Measurements from ENCODE around the gene SUGCT. TPM values are rescaled to one million over a fixed set of nuclear protein-coding genes. Genes with fewer than 3 reads are reported as not detected.

SUGCT gene
- polyA plus RNA-seq, 3 donors: 12.9 to 16.3 (median 13.0) TPM

DNA sequence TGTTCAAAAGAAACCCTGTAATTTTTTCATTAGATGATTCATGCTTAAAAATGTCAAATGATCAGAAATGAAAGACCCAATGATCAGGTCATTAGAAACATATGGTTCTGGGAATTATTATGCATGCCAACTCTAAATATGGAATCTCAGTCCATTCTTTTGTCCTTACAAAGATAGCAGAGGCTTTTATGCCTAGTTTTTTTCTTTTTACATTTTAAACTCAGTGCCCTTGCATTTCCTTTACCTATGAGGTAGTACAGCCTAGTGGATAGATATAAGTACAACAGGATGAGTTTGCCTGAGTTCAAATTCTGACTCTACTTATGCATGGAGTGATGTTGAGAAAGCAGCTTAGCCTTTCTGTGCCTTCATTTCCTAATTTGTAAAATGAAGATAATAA lies 392.9 kb downstream of the SUGCT start:
- DNase-seq (ENCODE audit: extremely low read depth in 1 of 11, low read depth in 9 of 11, low spot score in 4 of 11): no peak

DNA sequence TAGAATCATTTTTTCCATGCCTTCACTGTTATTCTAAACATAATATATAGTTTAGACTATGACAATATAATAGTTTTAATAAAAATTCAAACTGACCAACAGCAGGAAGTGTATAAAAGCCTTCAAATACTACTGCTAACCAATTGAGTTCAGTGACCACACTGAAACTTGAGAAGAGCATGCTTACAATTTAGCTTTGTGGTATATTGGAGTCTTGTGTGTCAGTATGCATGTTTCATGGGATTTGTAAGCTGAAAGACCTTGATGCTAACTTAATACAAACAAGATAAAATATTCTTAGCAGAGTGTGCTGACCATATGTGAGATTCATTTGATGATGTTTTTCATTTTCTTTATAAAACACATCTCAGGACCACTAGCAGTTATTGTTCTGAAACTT lies 395.5 kb downstream of the SUGCT start:
- DNase-seq (ENCODE audit: extremely low read depth in 1 of 11, low read depth in 9 of 11, low spot score in 4 of 11): no peak

DNA sequence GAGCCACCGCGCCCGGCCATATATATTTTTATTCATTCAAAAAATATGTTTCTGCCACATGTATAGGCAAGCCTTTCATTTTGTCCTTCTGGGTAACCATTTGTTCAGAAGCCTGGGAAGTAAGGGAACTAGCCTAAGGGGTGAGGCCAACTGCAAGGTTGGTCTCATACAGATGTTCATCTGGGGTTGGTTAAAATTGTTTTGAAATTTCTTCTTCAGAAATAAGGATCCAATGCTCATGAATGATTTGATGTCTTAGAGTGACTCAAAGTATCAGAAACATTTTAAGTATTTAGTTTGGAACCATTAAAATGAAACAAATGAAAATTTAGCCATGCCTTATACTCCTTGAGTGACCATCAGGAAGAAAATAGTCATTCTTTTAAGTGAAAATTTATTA lies 397.2 kb downstream of the SUGCT start:
- DNase-seq (ENCODE audit: extremely low read depth in 1 of 11, low read depth in 9 of 11, low spot score in 4 of 11): no peak

DNA sequence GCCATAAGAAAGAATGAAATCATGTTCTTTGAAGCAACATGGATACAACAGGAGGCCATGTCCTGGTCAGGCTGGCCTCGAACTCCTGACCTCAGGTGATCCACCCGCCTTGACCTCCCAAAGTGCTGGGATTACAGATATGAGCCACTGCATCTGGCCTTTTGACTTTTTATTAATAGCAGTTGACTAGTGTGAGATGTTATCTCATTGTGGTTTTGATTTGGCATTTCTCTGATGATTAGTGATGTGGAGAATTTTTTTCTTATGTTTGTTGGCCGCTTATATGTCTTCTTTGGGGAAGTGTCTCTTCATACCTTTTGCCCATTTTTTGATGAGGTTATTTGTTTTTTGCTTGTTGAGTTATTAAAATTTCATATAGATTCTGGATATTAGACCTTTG lies 400.9 kb downstream of the SUGCT start:
- DNase-seq (ENCODE audit: extremely low read depth in 1 of 11, low read depth in 9 of 11, low spot score in 4 of 11): no peak

DNA sequence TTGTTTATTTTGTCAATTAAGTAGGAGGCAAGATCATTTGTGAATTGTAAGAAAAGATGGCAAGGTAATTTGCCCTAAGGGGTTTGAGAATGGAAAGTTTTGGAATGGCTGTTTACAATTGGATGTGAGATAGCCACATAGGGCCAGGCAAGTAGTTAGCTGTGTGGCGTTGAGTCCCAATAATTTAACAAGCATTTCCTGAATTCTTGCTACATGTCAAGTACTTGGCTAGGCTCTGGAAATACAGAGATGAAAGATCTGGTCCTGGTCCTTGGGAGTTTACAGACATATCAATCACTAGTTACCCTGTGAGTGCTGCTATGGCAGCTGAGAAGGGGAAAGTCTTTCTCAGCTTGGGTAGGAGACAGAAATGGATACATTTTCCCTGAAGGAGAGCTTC lies 401.6 kb downstream of the SUGCT start:
- no peak for DNase-seq (ENCODE audit: extremely low read depth in 1 of 11, low read depth in 9 of 11, low spot score in 4 of 11)

DNA sequence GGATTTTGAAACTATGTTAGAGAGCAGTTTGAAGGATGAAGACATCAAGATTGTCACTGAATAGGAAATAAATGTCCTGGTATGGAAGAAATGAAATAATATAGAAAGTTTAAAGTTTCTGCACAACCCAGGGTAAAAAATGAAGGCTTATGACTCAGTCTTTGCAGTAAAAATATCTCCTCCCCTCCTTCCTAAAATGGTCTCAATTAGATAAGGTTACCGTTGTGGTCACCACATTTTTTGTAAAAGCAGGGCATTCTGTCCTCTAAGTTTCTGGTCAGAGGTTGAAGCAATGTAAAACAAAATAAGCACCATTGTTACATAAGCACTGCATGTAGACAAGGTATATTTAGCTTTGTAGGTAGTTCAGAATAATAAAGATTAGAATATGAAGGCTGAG lies 403.5 kb downstream of the SUGCT start:
- DNase-seq (ENCODE audit: extremely low read depth in 1 of 11, low read depth in 9 of 11, low spot score in 4 of 11): no peak

DNA sequence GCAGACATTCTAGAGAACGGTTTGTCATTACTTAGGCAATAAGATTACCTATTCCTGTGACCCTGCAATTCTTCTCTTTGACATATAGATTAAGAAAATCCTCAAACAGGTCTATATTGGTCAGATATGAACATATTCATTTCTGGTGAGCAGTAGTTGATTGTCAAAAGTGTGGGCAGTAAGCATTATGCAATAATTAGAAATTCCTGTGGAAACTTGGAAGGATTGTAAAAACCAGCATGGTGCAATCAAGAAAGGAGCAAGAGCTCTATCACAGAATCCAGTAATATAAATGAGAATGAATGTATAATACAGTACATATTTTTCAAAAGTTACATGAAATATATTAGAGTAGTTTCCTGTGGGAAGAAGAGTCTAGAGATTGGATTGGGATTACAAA lies 406.5 kb downstream of the SUGCT start:
- no peak for DNase-seq (ENCODE audit: extremely low read depth in 1 of 11, low read depth in 9 of 11, low spot score in 4 of 11)

DNA sequence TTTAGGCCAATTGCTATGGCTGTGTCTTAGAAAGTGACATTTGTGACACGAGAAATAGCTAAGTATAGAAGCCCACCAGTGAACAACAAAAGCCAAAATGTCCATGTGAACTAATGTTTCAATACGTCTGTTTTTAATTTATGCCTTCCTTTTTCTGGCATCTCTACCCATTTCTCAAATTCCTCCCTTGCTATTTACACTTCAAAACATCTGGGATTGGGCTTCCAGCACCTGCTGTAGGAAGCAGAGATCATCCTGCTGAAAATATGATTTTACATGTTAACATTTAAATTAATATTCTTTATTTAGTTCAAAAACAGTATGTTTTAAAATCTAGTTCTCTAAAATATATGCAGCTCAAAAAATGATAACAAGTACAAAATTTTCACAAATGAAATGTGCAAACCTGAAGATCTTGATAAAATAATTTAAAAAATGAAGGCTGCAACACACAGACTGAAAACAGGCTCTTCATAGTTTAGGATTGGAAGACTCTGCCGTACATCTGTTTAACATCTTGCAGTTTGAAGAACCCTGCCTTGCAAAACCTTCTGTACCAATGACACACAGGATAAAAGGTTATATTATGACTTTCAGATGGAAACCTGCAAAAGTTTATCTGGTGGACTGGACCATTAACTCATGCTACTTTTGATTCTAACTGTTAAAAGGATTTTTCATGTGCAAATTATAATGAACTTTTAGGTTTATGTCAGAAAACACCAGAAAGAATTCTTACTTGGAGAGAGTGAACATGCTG lies 408.4 kb downstream of the SUGCT start:
- DNase-seq (ENCODE audit: extremely low read depth in 1 of 11, low read depth in 9 of 11, low spot score in 4 of 11): no peak

DNA sequence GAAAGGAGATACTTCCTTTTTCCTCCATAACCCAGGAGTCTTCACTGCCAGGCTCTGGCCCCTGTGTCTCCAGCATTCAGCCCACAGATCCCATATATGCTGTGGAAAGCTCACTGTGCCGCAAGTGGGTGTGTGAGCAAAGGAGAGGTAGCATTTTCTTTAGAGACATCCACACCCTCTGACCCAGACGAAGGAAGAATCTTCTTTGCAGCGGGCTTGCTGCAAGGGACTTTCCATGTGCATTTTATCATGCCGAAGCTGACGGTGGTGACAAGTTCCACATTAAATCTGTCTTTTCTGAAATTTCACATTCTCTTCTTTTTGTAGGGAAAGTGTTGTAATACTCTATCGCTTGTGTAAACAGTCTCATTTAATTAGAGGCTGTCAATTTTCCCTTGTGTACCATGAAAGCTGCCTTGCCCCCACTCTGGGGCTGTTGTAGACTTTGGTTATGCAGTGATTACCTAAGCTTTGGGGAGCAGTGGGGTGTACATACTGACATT lies 409.5 kb downstream of the SUGCT start:
- peak in 1 of 11 donors; percentile 20 for DNase-seq (ENCODE audit: extremely low read depth in 1 of 11, low read depth in 9 of 11, low spot score in 4 of 11)

DNA sequence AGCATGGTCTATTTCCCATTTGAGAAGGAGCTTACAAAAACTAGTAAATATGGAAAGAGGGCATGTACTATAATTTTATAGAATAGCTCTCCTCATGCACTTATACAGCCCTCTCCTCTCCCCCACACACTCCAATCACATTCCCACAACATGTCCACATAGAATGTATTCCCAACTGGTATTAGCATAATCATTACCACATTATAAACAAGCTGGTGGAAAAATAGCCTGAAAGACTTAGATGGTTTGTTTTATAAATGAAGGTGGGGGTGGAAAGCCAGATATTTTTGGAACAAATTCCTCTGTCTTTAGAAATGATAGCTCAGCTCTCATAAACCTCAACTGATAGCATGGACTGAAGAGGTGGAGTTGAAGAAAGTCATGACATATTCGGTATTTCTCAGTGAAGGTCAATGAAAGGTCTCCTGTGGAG lies 410.1 kb downstream of the SUGCT start:
- DNase-seq (ENCODE audit: extremely low read depth in 1 of 11, low read depth in 9 of 11, low spot score in 4 of 11): no peak

DNA sequence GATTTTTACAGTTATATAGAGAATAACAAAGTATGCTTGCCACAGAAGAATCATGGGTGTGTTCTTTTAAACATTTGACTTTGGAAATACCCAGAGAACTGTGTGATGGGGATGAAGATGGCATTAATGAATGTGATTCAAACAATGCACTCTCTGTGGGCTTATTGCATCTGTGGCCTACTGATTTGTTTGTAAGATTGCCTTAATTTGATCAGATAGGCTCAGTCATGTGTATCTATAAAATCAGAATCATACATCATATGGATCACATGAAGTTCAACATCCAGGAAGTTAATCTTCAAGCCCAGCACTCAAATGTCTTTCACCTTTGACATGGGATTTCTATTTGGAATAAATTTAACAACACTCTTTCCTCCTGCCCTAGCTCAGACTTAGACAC lies 410.9 kb downstream of the SUGCT start:
- DNase-seq (ENCODE audit: extremely low read depth in 1 of 11, low read depth in 9 of 11, low spot score in 4 of 11): no peak

DNA sequence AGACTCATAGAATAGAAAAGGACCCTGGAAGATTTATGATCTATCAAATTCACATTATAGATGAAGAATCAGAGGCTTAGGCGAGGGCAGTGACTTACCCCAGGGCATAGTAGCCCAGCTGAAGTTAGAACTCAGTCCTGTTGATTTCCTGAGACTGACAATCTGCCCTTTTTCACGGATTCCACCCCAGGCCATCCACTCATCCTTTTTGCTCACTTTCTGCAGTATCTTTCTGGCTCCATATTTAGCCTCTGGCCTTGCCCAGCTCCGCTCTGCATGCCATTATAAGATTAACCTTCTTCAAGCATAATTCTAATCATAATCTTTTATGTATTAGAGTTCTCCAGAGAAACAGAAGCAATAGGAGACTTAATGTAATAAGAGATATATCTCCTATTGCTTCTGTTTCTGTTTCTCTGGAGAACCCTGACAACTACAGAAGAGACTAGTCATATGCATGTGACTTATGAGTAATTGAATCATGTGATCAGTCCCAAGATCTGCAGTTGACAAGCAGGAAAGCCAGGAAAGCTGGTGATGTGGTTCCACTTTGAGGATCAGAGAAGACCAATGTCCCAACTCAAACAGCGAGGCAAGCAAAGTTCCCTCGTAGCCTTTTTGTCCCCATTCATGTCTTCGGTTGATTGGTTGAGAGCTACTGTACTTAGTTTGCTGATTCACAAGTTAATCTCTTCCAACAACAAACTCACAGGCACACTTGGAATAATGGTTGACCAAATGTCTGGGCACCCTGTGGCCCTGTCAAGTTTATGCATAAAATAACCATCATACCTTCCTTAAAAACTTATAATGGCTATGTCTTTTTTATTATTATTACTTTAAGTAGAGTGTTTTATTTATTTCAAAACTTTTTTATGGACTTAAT lies 412.1 kb downstream of the SUGCT start:
- DNase-seq (ENCODE audit: extremely low read depth in 1 of 11, low read depth in 9 of 11, low spot score in 4 of 11): no peak

DNA sequence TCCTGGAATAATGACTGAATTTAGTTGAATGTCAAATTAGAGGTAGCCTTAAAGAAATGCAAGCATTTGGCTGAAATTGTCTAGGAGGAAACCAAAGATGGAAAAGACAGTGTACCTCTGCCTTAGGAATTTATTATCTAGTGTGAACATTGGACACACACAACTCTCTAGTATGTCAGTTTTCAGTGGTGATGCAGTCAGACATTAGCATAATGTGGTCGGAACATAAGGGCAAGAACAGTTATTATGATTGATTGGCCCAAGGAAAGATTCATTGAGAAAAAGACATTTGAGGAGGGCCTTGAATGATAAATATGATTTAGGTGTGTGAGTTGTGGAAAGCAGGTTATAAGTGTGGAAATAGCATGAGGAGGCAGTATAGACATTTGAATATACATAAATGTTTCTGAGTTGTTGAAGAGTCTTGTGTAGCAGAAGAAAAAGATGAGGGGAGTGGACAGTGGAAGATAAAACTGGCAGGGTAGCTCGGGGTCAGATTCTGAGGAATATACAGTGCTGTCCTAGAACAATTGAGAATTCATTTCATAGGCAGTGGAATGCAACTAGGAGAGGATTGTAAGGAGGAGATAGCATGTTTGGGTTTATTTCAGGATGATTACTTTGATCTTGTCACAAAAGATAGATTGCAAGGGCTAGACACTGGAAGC lies 414.7 kb downstream of the SUGCT start:
- DNase-seq (ENCODE audit: extremely low read depth in 1 of 11, low read depth in 9 of 11, low spot score in 4 of 11): no peak

DNA sequence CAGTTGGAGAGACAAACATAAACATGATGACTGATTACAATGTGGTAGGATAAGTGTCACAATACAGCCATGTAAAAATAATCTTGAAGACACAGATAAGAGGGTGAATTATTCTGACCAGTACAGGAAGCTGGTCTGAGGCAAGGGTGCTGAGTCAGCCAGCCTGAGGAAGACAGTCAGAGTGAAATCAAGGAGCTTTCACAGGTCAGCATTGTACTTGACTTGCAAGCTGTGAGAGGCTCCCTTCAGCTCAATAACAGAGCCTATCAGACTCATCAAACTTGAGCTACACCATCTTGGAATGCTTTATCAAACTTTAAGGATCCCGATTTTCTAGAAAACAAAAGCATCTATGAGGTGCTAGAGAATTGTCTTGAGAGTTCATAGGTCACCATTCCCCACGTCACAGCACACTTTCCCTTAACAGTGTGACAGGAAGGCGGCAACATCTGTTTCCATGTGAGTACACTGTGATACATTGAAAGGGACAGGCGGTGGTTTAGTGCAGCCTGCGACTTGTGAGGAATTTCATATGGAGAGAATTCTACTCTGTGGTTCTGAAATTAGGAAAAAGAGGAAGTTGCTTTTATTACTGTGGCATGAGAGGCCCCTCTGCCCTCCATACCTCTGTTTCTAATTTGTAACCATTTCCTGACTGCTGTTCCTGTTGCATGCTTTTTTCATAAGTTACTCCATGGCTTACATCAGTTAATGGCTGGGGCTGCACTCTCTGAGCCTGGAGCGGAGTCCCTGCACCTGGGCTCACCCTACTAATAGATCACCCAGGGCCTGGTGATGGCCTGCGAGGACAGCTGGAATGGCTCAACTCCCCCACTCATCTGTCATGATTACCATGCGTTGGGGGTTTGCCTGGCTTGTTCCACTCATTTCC lies 417.1 kb downstream of the SUGCT start:
- DNase-seq (ENCODE audit: extremely low read depth in 1 of 11, low read depth in 9 of 11, low spot score in 4 of 11): peak in 2 of 11 donors; percentile 24 to 30

DNA sequence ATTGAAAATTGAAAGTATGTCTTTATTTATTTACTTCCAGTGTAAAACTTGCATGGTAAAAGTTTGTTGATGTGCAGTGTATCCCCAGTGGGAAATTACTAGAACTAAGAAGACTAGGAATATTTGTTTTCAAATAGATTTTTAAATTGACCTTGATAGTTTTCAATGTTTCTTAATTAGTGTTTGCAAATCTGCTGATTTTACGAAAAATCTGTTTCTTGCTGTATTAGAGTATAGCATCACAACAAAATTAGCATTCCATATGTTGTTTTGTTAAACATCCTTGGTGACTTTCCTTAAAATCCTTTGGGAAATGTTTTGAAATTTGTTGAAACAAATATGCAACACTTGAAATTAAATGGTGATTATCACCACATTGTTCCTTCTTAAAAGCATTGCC lies 425.9 kb downstream of the SUGCT start:
- DNase-seq (ENCODE audit: extremely low read depth in 1 of 11, low read depth in 9 of 11, low spot score in 4 of 11): no peak

DNA sequence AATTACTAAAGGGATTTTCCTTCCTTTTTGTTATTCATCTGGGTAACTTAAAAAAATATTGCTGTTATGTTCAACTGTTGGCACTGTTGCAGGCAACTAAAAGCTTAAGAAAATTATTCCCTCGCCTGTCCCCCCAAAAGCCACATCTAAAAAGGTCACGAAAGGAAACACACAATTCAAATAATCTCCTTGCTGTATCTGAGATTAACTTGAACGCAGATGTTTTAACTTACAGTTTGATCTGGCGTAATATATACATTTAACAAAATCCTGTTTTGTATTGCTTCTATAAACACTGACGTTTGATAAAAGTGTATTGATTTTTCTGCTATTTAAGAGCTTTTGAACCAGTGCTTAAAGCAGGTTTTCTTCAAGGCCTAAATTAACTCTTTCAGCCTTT lies 432.1 kb downstream of the SUGCT start:
- no peak for DNase-seq (ENCODE audit: extremely low read depth in 1 of 11, low read depth in 9 of 11, low spot score in 4 of 11)

DNA sequence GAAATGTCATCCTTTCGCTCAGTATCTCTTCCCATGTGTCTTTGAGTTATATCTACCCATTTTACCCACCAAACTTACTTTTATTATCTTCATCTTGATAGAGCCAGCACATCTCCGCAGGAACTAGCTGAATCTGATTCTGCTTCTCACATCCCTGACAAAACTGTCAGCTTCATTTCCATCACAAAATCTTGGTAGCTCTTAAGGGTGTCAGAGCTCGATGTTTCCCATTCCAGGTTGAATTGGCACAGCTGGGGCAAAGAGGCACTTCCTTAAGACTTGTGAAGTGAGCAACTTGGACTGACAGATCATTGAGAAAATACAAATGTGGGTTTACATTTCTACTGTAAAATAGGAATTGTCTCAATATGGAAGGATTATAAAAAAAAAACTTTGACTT lies 434.5 kb downstream of the SUGCT start:
- DNase-seq (ENCODE audit: extremely low read depth in 1 of 11, low read depth in 9 of 11, low spot score in 4 of 11): no peak

DNA sequence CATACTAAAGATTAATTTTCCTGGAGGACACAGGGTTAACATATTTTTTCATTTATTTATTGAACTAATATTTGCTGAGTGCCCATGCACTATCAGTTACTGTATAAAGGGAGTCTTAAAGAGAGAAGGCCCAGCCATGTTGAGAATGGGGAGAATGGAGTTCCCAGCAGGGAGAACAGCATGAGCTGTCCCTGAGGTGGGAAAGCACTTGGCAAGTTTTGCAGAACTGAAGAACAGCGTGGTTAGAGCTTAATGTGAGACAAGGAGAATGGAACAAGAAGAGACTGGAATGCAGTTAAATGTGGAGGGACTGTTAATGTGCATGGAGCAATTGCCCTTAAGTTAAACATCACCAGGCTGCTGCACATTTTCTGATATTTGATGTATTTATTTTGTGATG lies 435.4 kb downstream of the SUGCT start:
- no peak for DNase-seq (ENCODE audit: extremely low read depth in 1 of 11, low read depth in 9 of 11, low spot score in 4 of 11)

DNA sequence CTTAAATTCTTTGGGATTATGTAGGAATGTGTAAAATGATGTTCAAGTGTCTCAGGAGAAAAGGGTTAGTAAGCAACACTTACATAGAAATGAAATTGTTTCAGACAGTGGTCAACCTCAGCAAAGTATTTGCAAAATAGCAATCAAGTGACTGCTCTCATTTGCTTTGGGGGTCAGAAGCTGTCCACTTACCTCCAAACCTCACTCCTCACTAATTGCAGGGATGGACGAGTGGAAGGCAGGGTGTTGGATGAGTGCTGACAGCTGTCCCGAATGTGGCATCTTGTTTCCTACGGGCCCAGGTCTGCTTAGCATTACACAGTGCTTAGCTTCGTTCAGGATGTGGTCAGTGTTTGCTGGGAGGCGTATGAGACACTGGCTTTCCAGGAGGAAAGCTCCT lies 437.0 kb downstream of the SUGCT start:
- DNase-seq (ENCODE audit: extremely low read depth in 1 of 11, low read depth in 9 of 11, low spot score in 4 of 11): no peak

Data from renal cortex interstitium (tissue), 11 donors.